ENCODE results near the gene MYEOV.

MYEOV gene

GRCh38 chr11:69293819-69294505, at the start of gene MYEOV:
TSS of gene MYEOV (plus strand) at chr11:69294155. CDS start at chr11:69295355, 1,200 bp downstream.
- DNase-seq, result no peak

GRCh38 chr11:69244266-69244665, 49.7 kb upstream of the MYEOV start:
- DNase-seq, result no peak

GRCh38 chr11:69245041-69245440, 48.9 kb upstream of the MYEOV start:
- no peak for DNase-seq

- DNase-seq, result no peak
These were observed 48.2 kb upstream of the MYEOV start for GRCh38 chr11:69245491-69246345.

DNA sequence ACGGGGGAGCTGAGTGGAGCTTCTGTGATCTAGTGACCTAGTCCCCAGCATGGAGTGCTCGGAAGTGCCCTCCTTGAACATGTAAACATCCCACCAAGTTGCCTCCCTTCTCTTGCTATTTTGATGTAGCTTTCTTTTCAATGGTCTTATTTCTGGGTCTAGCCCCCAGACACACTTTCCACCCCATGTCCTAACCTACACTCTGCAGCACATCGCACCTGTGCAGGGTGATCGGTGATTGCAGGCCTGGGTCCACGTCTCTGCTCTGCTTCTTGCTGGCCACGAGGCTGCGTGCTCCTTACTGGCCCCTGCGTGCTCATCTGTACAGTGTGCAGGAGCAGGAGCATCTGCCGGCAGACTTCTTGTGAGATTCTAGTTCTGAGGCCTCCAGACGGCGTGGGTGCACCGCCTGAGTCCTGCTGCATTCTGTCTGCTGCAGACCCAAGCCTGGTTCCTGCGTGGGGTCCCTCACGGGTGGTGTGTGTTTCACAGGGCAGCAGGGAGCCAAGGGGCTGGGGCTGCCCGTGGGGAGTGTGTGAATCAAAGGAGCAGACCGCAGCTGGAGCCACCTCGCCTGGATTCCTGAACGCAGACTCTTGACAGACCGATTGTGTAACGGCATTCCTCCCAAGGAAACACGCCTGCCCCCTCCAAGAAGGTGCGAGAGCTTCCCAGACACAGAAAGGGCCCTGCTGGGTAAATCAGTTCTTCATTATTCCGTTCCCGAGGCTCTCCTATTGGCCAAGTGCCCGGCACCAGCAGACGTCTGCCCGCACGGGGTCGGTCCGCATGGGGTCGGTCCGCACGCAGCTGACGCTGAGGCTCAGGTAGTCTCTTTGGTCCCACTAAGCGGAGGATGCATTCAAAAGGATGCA, 44.4 kb upstream of the MYEOV start:
- DNase-seq, result peak; percentile 81

DNA sequence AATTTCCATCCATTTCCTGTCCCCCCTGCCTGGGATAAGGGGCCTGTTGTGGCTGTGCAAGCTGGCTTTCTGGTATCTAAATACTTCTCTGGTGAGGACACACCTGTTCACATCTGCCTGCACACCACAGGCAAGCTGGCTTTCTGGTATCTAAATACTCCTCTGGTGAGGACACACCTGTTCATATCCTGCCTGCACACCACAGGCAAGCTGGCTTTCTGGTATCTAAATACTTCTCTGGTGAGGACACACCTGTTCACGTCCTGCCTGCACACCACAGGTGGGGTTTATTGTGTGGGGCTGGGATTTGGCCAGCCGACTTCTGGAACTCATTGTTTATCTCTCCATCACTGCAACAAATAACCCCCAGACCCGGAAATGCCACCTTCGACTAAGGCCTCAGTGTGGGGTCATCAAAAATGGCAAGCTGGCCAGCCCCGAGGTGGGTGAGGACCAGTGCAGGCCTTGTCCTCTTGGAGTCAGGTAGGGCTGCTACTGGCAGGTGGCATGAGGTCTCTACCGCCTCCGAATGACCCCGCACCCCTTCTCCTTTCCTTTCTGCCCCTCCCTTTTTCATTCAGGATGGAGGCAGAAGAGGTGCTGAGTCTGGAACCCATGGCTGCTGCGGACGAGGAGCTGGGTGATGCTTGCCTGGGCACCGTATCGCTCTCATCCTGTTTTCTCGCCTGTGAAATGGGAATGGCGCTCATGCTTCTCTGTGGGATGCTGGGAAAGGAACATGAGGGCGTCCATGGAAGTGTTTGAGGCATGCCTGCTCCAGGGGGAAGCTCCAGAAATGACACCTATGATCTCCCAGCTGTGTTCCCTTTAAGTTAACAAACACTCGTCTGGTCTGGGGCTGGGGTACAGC, 43.5 kb upstream of the MYEOV start:
- peak; percentile 91 for DNase-seq

DNA sequence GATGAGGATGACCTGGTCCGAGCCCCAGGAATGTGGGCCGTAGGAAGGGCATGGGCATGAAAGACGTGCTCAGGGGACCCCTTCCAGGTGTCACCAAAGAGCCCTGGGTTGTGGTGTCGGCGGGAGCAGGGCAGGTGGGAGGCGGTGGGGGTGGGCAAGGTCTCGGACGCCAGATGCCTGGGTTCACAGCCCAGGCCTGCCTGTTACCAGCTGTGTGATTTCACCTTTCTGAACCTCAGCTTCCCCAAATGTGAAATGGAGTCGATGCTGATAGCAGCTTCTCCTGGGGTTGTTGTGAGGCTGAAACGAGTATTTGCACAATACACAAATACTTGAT, 42.9 kb upstream of the MYEOV start:
- DNase-seq, result no peak

- no peak for DNase-seq
These were observed 42.1 kb upstream of the MYEOV start for GRCh38 chr11:69251639-69252489.

GRCh38 chr11:69252490-69252837, 41.5 kb upstream of the MYEOV start:
- DNase-seq, result no peak

GRCh38 chr11:69253028-69253427, 40.9 kb upstream of the MYEOV start:
- DNase-seq, result no peak

- DNase-seq, result no peak
These were observed 36.8 kb upstream of the MYEOV start for GRCh38 chr11:69257134-69257533.

DNA sequence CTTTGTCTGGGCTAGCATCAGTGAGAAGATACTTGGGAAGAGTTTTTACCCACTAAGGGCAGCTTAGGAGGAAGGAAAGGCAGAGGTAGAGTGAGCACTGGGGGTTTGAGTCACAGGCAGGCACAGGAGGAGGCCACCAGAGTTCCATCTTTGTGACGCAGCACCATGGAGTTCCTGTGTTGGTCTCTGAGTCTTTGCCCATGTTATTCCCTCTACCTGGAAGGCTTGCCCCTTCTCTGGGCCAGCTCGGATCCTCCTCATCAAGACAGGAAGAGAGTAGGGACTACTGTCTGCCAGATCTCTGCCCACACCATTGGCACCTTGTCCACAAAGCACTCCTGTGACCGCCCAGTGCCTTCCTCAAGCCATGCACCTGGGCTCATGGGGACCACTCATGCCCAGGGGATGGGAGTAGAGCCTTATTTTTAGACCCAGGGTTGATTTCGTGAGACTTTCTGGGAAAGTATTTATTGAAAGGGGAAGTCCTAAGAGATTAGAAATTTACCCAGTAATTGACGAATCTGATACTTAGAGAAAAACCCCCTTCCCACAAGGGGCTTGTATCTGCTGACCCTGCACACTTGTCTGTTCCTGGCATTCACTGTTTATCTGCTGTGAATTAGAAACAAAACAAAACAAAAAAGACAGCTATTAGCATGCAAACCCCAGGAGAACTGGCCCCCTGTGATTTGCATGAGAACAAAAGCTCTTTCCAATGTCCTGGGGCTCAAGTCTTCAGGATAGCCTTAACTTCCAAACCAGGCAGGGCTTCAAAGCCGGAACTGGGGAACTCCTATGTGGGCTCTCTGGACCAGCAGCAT, 35.9 kb upstream of the MYEOV start:
- no peak for DNase-seq

- DNase-seq, result no peak
These were observed 34.9 kb upstream of the MYEOV start for GRCh38 chr11:69259096-69259495.

GRCh38 chr11:69260622-69261021, 33.3 kb upstream of the MYEOV start:
- no peak for DNase-seq

GRCh38 chr11:69261116-69261515, 32.8 kb upstream of the MYEOV start:
- DNase-seq, result no peak

DNA sequence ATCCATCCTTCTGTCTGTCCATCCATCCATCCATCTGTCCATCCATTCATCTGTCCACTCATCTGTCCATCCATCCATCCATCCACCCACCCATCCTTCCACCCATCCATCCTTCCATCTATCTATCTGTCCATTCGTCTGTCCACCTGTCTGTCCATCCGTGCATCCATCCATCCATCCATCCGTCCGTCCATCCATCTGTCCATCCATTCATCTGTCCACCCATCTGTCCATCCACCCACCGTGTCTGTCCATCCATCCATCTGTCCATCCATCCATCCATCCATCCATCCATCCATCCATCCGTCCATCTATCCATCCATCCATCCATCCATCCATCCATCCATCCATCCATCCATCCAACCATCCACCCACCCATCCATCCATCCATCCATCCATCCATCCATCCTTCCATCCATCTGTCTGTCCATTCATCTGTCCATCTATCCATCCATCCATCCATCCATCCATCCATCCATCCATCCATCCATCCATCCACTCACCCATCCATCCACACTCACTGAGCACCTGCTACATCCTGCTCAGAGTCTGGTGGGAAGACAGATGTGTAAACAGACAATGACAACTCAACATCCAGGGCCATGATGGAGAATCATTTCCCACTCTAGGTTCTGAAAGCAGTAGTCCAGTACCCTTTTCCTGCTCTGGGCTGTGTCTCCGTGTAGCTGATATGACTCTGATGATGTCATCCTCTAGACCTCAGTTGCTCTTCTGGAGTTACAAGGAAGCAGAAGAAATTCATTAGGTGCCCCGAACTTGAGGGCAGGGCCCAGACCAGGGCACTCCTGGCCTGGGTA, 30.8 kb upstream of the MYEOV start:
- DNase-seq, result no peak

DNA sequence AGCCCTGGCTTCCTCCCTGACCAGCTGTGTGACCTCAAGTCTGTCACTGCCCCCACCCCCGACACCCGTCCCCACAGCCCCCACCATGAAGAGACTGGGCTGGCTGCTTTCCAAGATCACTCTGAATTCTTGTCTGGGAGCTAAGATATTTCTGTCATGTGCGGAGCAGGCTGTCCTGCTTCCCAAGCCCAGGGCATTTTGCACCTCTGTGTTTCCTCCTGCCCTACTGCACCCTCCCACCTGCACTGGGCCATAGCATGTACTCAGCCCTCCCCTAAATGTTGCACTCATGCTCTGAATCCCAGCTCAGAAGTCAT, 30.3 kb upstream of the MYEOV start:
- no peak for DNase-seq

DNA sequence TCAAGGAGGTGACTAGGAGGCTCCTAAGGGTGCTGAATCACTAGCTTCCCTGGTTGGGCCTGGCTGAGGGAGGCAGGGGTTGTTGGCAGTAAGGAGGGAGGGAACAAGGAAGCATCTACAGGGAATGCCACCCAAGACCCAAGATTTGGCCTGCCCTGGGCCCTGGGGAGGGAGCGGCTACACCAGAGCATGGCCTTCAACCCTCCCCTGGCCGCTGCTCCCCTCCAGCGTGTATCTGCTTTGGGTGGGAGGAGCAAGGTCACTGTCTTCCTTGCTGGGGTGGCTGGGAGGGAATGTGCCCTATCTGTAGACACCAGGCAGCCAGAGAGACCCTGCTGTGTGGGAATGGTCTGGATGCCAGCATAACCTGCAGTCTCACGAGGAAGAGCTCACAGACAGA, 29.5 kb upstream of the MYEOV start:
- DNase-seq, result no peak

DNA sequence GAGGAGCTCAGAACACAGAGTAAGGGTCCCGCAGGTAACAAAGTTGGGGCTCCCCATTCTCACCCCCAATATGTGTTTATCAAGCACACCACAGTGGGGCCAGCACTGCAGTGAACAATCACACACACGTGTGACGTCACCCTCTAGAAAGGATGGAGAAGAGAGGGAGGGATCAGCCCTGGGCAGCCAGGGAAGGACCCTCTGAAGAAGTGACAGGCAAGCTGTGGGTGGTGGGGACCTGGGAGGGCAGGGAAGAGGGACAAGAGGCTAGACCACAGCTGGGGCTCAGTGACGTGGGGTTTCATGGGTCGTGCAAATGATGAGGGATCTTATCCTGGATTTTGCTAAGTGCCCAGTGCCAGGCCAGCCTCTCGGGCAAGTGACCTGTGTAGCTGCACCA, 28.7 kb upstream of the MYEOV start:
- no peak for DNase-seq

GRCh38 chr11:69265911-69266510, 27.9 kb upstream of the MYEOV start:
- no peak for DNase-seq
